Daoy (cell line): ENCODE data around the gene SEPTIN14. TPM values are rescaled to one million over a fixed set of nuclear protein-coding genes. Genes with fewer than 3 reads are reported as not detected.
"Not testable (repeated sequence)": the region's sequence is repeated elsewhere in the genome, so short reads cannot be mapped to it uniquely, and the experiment has no call there.

ENCODE experiments used
- DNase-seq: peaks from one replicate; pipeline ENCODE4 v3.0.0-alpha.2; 2015; ENCODE audit warnings: low read depth
- total RNA-seq: library from RNA; depleted of rRNA; stranded (reverse); fragments of >200 nt; shearing (Covaris generic); gene quantifications from 2 replicates; pipeline ENCODE4 v1.2.3, GENCODE V29; 2014; rRNA removed

Gene SEPTIN14
- total RNA-seq: not detected in 2 replicates

DNA sequence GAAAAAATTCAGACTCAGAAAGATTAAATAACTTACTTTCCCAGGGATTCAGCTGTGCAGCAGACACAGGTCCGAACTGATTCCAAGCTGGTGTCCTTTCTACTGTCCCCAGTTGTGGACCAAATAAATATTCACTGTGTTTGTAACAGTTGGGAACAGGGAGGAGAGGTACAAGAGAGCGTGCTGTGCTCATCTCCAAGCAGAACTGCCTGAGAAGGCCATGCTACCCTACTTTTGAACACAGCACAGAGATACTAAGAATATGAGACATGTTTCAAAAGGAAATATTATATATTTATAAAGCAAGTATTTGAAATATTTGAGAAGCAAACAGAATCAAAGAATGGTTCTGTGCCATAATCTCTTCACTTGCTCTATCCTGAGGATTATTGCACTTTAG is at the start of gene SEPTIN14:
Gene SEPTIN14 (minus strand): TSS at position 101 of the 400 bp plus-strand sequence. CDS start 756 bp downstream, outside the sequence.
- not testable (repeated sequence) for DNase-seq

DNA sequence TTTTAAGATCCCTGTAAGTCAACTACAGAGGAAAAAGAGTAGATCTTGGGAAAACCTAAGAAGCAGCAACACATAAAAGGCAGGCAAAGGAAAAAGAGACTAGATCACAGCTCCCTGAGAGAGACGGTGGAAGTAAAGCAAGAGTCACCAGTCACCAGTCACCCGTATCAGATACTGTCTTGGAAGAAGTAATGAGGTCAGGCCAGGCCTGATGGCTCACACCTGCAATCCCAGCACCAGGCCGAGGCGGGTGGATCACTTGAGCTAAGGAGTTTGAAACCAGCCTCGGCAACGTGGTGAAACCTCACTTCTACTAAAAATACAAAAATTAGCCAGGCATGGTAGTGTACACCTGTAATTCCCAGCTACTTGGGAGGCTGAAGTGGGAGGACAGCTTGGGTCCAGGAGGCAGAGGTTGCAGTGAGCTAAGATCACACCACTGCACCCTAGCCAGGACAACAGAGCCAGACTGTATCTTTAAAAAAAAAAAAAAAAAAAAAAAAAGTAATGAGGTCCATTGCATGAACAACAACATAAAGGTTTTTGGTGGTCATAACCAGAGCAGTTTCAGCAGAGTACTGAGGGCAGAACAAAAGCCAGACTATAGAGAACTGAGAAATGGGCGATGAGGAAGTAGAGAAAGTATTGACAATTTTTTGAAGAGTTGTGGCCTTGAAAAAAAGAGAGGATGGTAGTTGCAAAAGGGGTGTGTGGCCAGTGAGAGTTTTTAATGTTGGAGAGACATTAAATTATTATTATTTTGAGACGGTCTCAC is 41.6 kb upstream of the SEPTIN14 start:
- no peak for DNase-seq

DNA sequence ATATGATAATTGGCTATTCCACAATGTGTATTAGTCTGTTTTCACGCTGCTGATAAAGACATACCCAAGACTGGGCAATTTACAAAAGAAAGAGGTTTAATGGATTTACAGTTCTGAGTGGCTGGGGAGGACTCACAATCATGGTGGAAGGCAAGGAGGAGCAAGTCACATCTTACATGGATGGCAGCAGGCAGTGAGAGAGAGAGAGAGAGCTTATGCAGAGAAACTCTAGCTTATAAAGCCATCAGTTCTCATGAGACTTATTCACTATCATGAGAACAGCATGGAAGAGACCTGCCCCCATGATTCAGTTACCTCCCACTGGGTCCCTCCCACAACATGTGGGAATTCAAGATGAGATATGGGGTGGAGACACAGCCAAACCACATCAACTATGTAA is 38.5 kb upstream of the SEPTIN14 start:
- not testable (repeated sequence) for DNase-seq

DNA sequence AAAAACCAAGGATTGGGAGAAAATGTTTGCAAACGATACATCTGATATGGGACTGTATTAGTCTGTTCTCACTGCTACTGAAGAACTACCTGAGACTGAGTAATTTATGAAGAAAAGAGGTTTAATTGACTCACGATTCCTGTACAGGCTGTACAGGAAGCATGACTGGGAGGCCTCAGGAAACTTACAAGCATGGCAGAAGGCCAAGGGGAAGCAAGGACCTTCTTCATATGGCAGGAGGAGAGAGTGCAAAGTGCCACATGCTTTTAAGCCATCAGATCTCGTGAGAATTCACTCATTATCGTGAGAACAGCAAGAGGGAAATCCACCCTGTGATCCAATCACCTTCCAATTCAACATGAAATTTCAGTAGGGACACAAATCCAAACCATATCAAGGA is 35.7 kb upstream of the SEPTIN14 start:
- DNase-seq: peak; percentile 25

DNA sequence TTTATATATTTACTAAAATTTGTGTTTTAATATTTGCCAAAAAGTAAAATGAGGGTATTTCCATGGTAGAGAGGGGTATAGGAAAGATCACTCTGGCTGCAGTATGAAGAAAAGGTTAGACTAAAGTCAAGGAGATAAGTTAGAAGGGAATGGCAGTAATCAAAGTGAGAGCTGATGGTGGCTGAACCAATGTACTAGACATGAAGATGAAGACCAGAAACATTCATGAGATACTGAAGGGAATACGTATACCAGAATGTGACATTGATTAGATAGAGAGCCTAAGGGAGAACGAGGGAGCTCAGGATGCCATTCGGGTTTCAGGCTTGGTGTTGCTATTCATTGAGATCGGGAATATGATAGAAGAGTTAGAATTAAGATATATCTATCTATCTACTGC is 32.5 kb upstream of the SEPTIN14 start:
- DNase-seq: no peak

DNA sequence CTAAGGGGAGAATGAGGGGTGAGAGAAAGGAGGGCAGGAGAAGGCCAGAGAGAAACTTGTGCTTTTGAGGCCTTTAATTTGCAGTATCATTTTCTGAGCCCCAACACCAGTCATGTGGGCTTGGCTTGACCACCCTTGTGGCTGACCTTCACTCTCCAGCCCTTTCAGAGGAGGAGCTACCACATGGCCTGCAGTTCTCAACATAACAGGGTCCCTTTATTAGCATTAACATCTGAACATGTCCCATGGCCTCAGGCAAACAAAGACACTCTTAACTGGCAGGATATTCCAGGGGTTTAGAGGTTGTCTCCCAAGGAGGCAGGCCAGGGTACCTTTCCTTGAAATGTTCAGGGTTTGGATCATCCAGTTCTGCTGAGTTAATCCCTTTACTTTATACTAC is 31.4 kb upstream of the SEPTIN14 start:
- DNase-seq: no peak

DNA sequence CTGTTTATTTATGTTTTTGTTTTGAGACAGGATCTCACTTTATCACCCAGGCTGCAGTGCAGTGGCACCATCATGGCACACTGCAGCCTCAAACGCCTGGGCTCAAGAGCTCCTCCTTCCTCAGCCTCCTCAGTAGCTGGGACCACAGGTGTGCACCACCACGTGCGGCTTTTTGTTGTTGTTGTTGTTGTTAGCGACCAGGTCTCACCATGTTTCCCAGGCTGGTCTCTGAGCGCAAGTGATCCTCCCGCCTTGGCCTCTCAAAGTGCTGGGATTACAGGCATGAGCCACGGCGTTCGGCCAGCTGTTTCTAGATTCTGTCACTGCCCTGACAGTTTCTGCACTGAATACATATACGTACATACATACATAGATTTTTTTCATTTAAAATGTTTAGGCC is 25.8 kb upstream of the SEPTIN14 start:
- DNase-seq: not testable (repeated sequence)

DNA sequence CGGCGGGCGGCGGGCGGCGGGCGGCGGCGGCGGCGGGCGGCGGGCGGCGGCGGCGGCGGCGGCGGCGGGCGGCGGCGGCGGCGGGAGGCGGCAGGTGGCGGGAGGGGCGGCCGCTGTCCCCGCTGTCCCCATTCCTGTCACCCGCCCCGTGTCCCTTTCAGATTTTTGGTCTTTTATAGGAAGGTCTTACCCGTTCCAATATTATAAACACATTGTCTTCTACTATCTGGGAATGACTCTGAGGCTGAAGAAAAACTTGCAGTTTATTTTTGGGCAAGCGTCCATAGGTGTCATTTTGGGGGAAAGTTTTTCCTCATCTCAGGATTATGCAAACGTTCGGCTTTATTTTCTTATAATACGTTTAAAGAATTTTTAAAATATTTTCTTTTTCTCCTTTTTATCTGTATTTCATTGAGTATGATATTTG is 25.3 kb upstream of the SEPTIN14 start:
- peak; percentile 21 for DNase-seq

DNA sequence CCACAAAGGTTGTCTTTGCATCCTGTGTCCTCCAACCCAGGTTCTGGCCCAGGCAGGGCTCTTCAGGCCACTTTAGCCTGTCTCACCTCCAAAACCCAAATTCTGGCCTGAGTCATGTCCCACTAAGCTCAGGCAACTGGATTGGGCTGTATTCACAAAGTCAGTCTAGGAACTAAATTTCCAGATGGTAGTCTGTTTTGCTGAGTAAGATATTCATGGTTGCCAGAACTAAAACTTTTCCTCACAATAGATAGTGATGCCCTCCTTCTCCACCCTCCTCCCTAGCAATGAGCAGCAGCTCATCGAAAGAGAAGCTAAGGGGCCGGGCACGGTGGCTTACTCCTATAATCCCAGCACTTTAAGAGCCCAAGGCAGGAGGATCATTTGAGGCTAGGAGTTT is 21.8 kb upstream of the SEPTIN14 start:
- no peak for DNase-seq

DNA sequence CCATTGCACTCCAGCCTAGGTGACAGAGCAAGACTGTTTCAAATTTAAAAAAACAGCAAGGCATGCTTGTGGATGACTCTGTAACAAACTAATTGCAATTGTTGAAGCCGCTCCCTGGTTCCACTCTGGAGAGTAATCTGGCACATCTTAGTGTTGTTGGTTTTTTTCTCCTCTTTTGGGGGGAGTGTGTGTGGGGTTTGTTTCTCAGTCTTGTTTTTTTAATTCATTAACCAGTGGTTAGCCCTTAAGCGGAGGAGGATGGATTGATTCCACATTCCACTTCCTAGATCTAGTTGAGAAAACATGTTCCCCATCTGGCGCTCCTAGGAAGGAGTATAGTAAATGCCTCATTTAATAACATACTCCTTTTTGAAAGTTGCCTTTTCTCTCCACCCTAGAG is 16.1 kb upstream of the SEPTIN14 start:
- DNase-seq: no peak

DNA sequence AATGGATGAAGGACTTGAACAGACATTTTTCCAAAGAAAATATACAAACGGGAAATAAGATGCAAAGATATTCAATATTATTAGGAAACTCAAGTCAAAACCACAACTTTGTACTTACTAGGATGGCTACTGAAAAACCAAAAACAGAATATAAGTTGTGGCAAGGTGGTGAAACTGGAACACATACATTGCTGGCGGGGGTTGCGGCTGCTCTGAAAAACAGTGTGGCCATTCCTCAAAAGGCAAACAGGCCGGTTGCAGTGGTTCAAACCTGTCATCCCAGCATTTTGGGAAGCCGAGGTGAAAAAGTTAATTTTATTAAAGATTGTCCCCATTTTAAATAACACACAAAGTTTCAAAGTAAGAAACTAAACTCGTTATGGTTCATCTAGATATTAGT is 14.8 kb upstream of the SEPTIN14 start:
- DNase-seq: no peak

DNA sequence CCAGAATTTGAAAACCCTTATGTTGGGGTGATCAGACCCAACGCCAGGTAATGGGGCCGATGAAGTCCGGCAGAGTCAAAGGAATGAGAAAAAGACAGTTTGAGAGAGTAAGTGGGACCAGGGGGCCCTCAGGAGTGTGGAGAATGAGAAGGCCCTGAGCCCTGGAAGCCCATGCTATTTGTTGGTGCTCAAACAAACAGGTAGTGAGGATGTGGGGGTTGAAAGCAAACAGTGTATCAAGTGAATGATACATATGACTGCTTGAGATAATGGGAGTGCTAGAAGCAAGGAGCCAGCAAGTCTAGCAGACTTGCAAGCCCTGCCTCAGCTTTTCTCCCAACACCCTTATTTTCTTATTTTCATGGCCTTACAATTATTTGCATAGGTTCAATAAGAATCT is 11.2 kb upstream of the SEPTIN14 start:
- no peak for DNase-seq

DNA sequence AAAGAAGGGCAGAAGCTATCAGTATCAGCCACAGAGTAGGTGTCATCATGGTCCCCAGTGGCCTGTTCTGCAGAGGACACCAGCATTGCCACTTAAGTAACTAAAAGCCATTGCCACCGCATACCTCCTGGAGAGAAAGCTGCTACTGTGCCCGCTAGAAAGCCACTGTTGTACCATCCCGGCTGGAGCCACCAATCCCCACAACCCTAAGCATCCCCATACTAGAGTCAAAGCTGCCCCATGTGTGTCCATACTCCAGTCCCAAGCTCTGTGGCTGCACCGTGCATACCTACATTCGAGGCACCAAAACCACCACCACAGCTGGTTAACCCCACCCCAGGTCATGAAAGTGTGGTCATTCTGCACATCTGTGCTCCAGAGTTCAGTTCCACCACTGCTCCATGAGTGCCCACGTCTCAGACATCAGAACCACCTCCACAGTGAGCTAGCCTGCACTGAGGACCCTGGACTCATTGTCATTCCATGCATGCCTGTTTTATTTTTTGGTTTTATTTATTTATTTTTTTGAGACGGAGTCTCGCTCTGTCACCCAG is 9.5 kb upstream of the SEPTIN14 start:
- no peak for DNase-seq

DNA sequence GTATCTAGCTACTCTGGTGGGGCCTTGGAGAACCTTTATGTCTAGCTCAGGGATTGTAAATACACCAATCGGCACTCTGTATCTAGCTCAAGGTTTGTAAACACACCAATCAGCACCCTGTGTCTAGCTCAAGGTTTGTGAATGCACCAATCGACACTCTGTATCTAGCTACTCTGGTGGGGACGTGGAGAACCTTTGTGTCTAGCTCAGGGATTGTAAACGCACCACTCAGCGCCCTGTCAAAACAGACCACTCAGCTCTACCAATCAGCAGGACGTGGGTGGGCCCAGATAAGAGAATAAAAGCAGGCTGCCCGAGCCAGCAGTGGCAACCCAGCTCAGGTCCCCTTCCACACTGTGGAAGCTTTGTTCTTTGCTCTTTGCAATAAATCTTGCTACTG is 6.4 kb upstream of the SEPTIN14 start:
- DNase-seq: not testable (repeated sequence)

DNA sequence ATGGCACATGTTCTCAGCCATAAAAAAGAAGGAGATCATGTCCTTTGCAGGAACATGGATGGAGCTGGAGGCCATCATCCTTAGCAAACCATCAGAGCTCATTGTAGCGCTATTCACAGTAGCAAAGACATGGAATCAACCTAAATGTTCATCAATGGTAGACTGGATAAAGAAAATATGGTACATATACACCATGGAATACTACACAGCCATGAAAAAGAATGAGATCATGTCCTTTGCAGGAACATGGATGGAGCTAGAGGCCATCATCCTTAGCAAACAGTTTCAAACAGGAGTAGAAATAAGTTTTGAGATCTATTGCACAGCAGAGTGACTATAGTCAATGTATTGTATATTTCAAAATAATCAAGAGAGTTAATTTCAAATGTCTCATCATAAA is 17.4 kb downstream of the SEPTIN14 start:
- DNase-seq: not testable (repeated sequence)

DNA sequence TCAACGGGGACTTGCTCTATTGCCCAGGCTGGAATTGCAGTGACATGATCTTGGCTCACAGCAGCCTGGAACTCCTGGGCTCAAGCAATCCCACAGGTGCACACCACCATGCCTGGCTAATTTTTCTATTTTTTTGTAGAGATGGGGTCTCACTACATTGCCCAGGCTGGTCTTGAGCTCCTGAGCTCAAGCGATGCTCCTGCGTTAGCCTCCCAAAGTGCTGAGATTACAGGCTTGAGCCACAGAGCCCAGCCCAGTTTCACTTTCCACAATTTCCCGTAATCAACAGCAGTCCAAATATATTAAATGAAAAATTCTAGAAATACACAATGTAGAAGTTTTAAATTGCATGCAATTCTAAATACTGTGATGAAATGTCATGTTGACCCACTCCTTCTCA is 24.0 kb downstream of the SEPTIN14 start:
- peak; percentile 18 for DNase-seq

DNA sequence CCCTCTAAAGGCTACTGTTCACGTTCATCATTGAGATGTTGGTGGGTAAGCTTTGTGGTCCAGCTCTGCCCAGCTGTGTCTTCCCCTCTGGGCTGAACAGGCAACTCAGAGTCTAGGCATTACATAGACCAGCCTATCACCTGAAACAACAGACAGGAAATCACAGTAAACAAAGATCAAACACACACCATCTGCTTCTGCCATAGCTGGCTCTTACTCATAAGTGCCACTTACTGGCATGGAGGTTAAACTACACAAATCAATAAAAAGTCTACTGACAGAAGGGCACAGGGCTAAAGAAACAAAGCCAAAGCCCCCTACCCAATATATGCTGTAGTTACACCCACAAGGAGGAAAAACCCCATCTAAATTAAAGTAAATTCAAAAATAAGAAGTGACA is 35.0 kb downstream of the SEPTIN14 start:
- DNase-seq: no peak

DNA sequence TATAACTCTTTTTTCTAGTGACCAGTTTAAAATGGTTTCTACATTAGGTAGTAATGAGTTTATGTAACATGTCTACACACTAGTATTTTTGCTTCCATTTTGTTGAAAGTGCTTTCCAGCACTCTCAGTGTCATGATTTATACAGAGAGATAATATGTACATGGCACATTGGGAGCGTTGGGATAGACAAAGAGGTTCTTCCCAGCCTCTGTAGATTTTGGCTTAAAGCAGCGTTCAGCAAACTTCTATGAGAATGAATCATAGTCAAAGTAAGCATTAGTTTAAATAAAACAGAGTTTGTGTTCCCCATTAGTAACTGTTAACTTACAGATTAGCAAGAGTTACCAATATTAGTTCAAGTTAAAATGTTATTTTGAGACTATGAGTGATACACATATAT is 43.9 kb downstream of the SEPTIN14 start:
- no peak for DNase-seq

DNA sequence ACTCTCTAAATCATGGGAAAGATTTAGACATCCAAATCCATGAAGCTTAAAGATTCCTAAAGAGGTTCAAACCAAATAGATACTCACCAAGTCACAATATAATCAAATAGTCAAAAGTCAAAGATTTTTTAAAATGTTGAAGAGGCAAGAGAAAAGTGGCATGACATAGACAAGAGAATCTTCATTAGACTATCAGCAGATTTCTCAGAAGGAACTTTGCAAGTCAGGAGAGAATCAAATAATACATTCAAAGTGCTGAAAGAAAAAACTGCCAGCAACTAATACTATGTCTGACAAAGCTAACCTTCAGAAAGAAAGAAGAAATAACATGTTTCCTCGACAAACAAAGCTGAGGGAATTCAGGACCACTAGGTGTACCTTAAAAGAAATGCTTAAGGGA is 65.3 kb downstream of the SEPTIN14 start:
- DNase-seq: not testable (repeated sequence)

DNA sequence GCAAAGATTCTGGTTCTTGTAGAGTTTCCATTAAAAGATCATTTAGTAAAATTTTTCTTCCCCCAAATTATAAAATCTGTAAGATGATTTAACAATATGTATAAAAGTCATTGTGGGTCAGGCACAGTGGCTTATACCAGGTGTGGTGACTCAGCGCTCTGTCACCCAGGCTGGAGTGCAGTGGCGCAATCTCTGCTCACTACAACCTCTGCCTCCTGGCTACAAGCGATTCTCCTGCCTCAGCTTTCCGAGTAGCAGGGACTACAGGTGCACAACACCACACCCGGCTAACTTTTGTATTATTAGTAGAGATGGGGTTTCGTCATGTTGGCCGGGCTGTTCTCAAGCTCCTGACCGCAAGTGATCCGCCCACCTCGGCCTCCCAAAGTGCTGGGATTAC is 68.0 kb downstream of the SEPTIN14 start:
- peak; percentile 77 for DNase-seq

DNA sequence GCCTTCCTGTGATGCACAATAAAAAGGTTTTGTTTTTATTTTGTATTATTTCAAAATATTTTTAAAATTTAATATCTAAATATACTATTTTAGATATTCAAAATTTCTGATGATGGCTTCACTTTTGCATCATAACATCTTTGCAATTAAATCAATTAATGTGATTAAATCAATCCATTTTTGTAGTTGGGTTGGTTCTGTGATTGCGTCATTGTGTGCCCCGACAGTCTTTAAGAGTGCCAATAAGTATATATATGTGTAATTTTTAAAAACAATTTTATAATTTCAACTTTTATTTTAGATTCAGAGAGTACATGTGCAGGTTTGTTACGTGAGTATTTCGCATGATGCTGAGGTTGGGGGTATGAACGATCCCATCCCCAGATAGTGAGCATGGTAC is 70.5 kb downstream of the SEPTIN14 start:
- DNase-seq: no peak

DNA sequence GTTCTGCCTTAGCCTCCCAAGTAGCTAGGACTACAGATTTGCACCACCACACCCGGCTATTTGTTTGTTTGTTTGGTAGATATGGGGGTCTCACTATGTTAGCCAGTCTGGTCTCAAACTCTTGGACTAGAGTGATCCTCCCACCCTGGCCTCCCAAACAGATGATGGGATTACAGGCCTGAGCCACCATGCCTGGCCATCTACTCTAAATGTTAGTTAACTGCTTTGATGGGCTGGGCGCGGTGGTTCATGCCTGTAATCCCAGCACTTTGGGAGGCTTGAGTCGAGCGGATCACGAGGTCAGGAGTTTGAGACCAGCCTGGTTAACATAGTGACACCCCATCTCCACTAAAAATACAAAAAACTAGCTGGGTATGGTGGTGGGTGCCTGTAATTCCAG is 74.8 kb downstream of the SEPTIN14 start:
- no peak for DNase-seq

DNA sequence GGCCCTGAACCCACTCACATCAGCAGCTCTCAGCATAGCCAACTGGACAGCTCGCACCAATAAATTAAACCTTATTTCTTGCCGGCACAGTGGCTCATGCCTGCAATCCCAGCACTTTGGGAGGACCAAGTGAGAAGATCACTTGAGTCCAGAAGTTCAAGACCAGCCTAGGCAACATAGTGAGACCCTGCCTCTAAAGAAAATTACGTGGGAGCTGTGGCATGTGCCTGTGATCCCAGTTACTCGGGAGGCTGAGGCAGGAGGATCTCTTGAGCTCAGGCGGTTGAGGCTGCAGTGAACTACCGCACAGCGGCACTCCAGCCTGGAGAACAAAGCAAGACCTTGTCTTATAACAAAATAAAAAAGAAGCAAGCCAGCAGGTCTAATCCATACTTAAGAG is 75.7 kb downstream of the SEPTIN14 start:
- DNase-seq: no peak

DNA sequence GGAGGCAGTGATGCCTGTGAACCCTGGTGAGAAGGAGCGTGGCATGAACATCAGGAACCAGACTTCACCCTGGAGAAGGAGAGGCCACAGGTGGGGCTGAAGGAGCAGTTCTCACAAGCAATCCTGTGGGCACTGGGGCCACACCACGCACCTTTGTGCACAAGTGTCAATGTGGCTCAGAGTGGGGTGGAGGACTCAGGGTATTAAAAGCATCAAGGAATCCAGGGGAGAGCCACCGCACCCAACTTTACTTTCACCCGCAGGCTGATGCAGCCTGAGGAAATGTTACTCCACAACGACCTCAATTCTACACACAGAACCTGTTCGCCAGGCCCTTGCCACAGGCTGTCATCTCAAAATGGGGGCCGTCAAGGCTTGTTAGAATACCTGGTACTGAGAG is 77.1 kb downstream of the SEPTIN14 start:
- not testable (repeated sequence) for DNase-seq
